SK-N-SH (cell line): ENCODE data around the gene TRMT44.

Source experiments
- CTCF ChIP-seq: fragments of 200-600 bp; sonication (generic); IDR thresholded peaks from 2 replicates; pipeline ENCODE4 v1.6.1; 2017; ENCODE audit warnings: antibody characterized with exemption, mild to moderate bottlenecking, moderate library complexity
- ELF1 ChIP-seq: IDR thresholded peaks from 2 replicates; pipeline ENCODE4 v1.4.0; 2012
- POLR2AphosphoS5 ChIP-seq: IDR thresholded peaks from 2 replicates; pipeline ENCODE4 v1.6.1; 2012; ENCODE audit warnings: low read depth, low read length
- RXRA ChIP-seq: IDR thresholded peaks from 2 replicates; pipeline ENCODE4 v1.4.0; 2012; ENCODE audit warnings: low read depth, mild to moderate bottlenecking, borderline replicate concordance
- USF1 ChIP-seq: IDR thresholded peaks from 2 replicates; pipeline ENCODE4 v1.4.0; 2012; ENCODE audit warnings: low read depth, borderline replicate concordance
- YY1 ChIP-seq: IDR thresholded peaks from 2 replicates; pipeline ENCODE4 v1.4.0; 2012; ENCODE audit warnings: low read depth, mild to moderate bottlenecking
- ZBTB33 ChIP-seq: IDR thresholded peaks from 2 replicates; pipeline ENCODE4 v1.4.0; 2012; ENCODE audit warnings: low read depth, borderline replicate concordance

- TF ChIP-seq USF1, result no peak
- no peak for TF ChIP-seq CTCF
- no peak for TF ChIP-seq YY1
- TF ChIP-seq ZBTB33, result no peak
- no peak for TF ChIP-seq ELF1
- no peak for TF ChIP-seq POLR2AphosphoS5
- no peak for TF ChIP-seq RXRA
These were observed 71.9 kb downstream of the TRMT44 start for GRCh38 chr4:8512510-8512909.
